ENCODE data around the gene GYG2. TPM values are rescaled to one million over a fixed set of nuclear protein-coding genes. Genes with fewer than 3 reads are reported as not detected.

GYG2 gene
- total RNA-seq, 1 experiment from 2014 or later = 47.6 TPM

- no peaks in the 10 kb centered on the region for H3K36me3 Mint-ChIP-seq
- no peaks in the 10 kb centered on the region; the same call in 1 of the 2 replicates for H3K27me3 Mint-ChIP-seq (ENCODE audit: low read depth)
- ChIA-PET POLR2A (no interaction called here), CTCF (no interaction called here)
- H3K4me3 Mint-ChIP-seq = no peak overlapping the region
- no peak for ATAC-seq
- TF ChIP-seq NR3C1 (CRISPR knock-in tag; conservative IDR thresholded peaks at IDR 0.05; ENCODE audit: low read depth) (no peak), ZNF219 (CRISPR knock-in tag; IDR thresholded peaks at IDR 0.05; ENCODE audit: borderline replicate concordance) (no peak), KAT7 (CRISPR knock-in tag; IDR thresholded peaks at IDR 0.05; ENCODE audit: borderline replicate concordance) (no peak), ZNF121 (CRISPR knock-in tag; IDR thresholded peaks at IDR 0.05) (peak; percentile 70), FOXP4 (CRISPR knock-in tag; IDR thresholded peaks at IDR 0.05) (no peak), JAZF1 (CRISPR knock-in tag; IDR thresholded peaks at IDR 0.05) (no peak)
- H3K27ac Mint-ChIP-seq = no peak overlapping the region
- no peak for DNase-seq (ENCODE audit: low spot score)
- peaks cover 46% of the 10 kb centered on the region for H3K4me1 Mint-ChIP-seq
- no peaks in the 10 kb centered on the region for H3K9me3 Mint-ChIP-seq
Observed at GRCh38 chrX:2788980-2789379, 39.8 kb upstream of the GYG2 start.

GRCh38 chrX:2789569-2789968, 39.2 kb upstream of the GYG2 start:
- Mint-ChIP-seq H3K9me3 (no peaks in the 10 kb centered on the region), H3K27ac (no peak overlapping the region), H3K4me3 (no peak overlapping the region), H3K36me3 (no peaks in the 10 kb centered on the region), H3K4me1 (peaks cover 48% of the 10 kb centered on the region), H3K27me3 (ENCODE audit: low read depth) (no peaks in the 10 kb centered on the region; the same call in 1 of the 2 replicates)
- ATAC-seq (no peak), DNase-seq (ENCODE audit: low spot score) (no peak)
- CTCF ChIA-PET = no interaction called here
- TF ChIP-seq ZSCAN18 (CRISPR knock-in tag; IDR thresholded peaks at IDR 0.05) = no peak
- peak; percentile 95 for TF ChIP-seq HMGA2 (CRISPR knock-in tag; IDR thresholded peaks at IDR 0.05)
- no peak for TF ChIP-seq ERG (CRISPR knock-in tag; IDR thresholded peaks at IDR 0.05)
- TF ChIP-seq TEAD1 (CRISPR knock-in tag; IDR thresholded peaks at IDR 0.05) = no peak
- POLR2A ChIA-PET = no interaction called here

GRCh38 chrX:2793752-2794151, 35.0 kb upstream of the GYG2 start:
- ChIA-PET CTCF (no interaction called here), POLR2A (no interaction called here)
- no peaks in the 10 kb centered on the region for H3K9me3 Mint-ChIP-seq
- TF ChIP-seq NR2C2 (CRISPR knock-in tag; IDR thresholded peaks at IDR 0.05) = no peak
- no peak for TF ChIP-seq ETV6 (CRISPR knock-in tag; IDR thresholded peaks at IDR 0.05)
- TF ChIP-seq E2F4 (CRISPR knock-in tag; IDR thresholded peaks at IDR 0.05; ENCODE audit: borderline replicate concordance, low read depth) = no peak
- TF ChIP-seq ARID4B (CRISPR knock-in tag; IDR thresholded peaks at IDR 0.05; ENCODE audit: borderline replicate concordance) = no peak
- TF ChIP-seq KAT7 (CRISPR knock-in tag; IDR thresholded peaks at IDR 0.05; ENCODE audit: borderline replicate concordance) = no peak
- no peak for TF ChIP-seq CREB1 (CRISPR knock-in tag; IDR thresholded peaks at IDR 0.05)
- DNase-seq (ENCODE audit: low spot score) = no peak
- ATAC-seq = peak; percentile 34
- no peak overlapping the region for H3K4me3 Mint-ChIP-seq
- H3K27ac Mint-ChIP-seq = peak overlapping the region; percentile 48
- peaks cover 32% of the 10 kb centered on the region for H3K4me1 Mint-ChIP-seq
- H3K36me3 Mint-ChIP-seq = no peaks in the 10 kb centered on the region
- no peaks in the 10 kb centered on the region; the same call in 1 of the 2 replicates for H3K27me3 Mint-ChIP-seq (ENCODE audit: low read depth)
